Right lobe of liver (tissue), 4 donors: Measurements from ENCODE around the gene LRRC46.

Experiments
- CTCF ChIP-seq, 4 donors: fragments of 200-600 bp in 3 of 4; fragments of 450-650 bp in 1 of 4; IDR thresholded peaks; one replicate each; pipeline versions ENCODE4 v1.5.1 to v1.8.0; 2016 to 2022; ENCODE audit warnings: antibody characterized with exemption in 4 of 4, mild to moderate bottlenecking in 2 of 4
- POLR2A ChIP-seq: fragments of 450-650 bp; IDR thresholded peaks from one replicate; pipeline ENCODE4 v1.6.1; 2017; ENCODE audit warnings: antibody characterized with exemption, mild to moderate bottlenecking
- donor health status: DM: no; HTN: no; CAD: no.
- donor health status: DM: no; HTN: no; CAD: no.
- donor health status: DM: no; HTN: yes; CAD: no.

- TF ChIP-seq CTCF (IDR thresholded peaks at IDR 0.05), result no peak
- no peak for TF ChIP-seq POLR2A
Observed at GRCh38 chr17:47878203-47879027, 46.9 kb downstream of the LRRC46 start.
